NT2/D1 (cell line): ENCODE data around the gene PAQR5.

Experiments used
- SUZ12 ChIP-seq: IDR thresholded peaks from 2 replicates; pipeline ENCODE4 v1.6.1; 2011; ENCODE audit not compliant: insufficient read length, insufficient read depth; ENCODE audit errors: extremely low read depth
- YY1 ChIP-seq: IDR thresholded peaks from 2 replicates; pipeline ENCODE4 v1.6.1; 2011; ENCODE audit not compliant: insufficient read length, insufficient read depth

- TF ChIP-seq YY1 (no peak), SUZ12 (no peak)
These were observed 82.0 kb downstream of the PAQR5 start for GRCh38 chr15:69380726-69381105.
